ENCODE results near the gene OR4D1. TPM values are rescaled to one million over a fixed set of nuclear protein-coding genes. Genes with fewer than 3 reads are reported as not detected.
"Not testable (repeated sequence)": the region's sequence is repeated elsewhere in the genome, so short reads cannot be mapped to it uniquely, and the experiment has no call there.

OR4D1 gene
- total RNA-seq, 6 experiments from 2014 or later, result not detected

- H3K4me1 Mint-ChIP-seq (ENCODE audit: low read depth), result no peaks in the 10 kb centered on the region
- H3K27ac Mint-ChIP-seq, result no peak overlapping the region
- TF ChIP-seq, protein P1, sequence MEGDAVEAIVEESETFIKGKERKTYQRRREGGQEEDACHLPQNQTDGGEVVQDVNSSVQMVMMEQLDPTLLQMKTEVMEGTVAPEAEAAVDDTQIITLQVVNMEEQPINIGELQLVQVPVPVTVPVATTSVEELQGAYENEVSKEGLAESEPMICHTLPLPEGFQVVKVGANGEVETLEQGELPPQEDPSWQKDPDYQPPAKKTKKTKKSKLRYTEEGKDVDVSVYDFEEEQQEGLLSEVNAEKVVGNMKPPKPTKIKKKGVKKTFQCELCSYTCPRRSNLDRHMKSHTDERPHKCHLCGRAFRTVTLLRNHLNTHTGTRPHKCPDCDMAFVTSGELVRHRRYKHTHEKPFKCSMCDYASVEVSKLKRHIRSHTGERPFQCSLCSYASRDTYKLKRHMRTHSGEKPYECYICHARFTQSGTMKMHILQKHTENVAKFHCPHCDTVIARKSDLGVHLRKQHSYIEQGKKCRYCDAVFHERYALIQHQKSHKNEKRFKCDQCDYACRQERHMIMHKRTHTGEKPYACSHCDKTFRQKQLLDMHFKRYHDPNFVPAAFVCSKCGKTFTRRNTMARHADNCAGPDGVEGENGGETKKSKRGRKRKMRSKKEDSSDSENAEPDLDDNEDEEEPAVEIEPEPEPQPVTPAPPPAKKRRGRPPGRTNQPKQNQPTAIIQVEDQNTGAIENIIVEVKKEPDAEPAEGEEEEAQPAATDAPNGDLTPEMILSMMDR (IDR thresholded peaks at IDR 0.05), result no peak
- H3K9me3 Mint-ChIP-seq, result peaks cover 23% of the 10 kb centered on the region
- no peak overlapping the region for H3K4me3 Mint-ChIP-seq
- peaks cover 30% of the 10 kb centered on the region for H3K27me3 Mint-ChIP-seq (ENCODE audit: insufficient read depth)
- peaks cover 11% of the 10 kb centered on the region for H3K36me3 Mint-ChIP-seq (ENCODE audit: low read depth)
- DNase-seq, result no peak
Measured at GRCh38 chr17:58141505-58141904, 6.7 kb upstream of the OR4D1 start.

GRCh38 chr17:58143335-58143734 is 4.8 kb upstream of the OR4D1 start:
- DNase-seq; H3K4me3 Mint-ChIP-seq; H3K4me1 Mint-ChIP-seq (ENCODE audit: low read depth); H3K27ac Mint-ChIP-seq: not testable (repeated sequence)
- peaks cover 19% of the 10 kb centered on the region for H3K27me3 Mint-ChIP-seq (ENCODE audit: insufficient read depth)
- peaks cover 11% of the 10 kb centered on the region for H3K36me3 Mint-ChIP-seq (ENCODE audit: low read depth)
- H3K9me3 Mint-ChIP-seq, result peaks cover 25% of the 10 kb centered on the region

- Mint-ChIP-seq H3K27ac (no peak overlapping the region), H3K36me3 (ENCODE audit: low read depth) (peaks cover 11% of the 10 kb centered on the region), H3K4me1 (ENCODE audit: low read depth) (no peaks in the 10 kb centered on the region), H3K9me3 (peaks cover 25% of the 10 kb centered on the region), H3K4me3 (no peak overlapping the region), H3K27me3 (ENCODE audit: insufficient read depth) (peaks cover 15% of the 10 kb centered on the region)
- DNase-seq, result no peak
- TF ChIP-seq, protein P1 (IDR thresholded peaks at IDR 0.05), result no peak
Measured at GRCh38 chr17:58144801-58145200, 3.4 kb upstream of the OR4D1 start.

GRCh38 chr17:58148609-58149008 is 425 bp downstream of the OR4D1 start:
- Mint-ChIP-seq H3K36me3 (ENCODE audit: low read depth) (peaks cover 11% of the 10 kb centered on the region), H3K27me3 (ENCODE audit: insufficient read depth) (peaks cover 21% of the 10 kb centered on the region)

DNA sequence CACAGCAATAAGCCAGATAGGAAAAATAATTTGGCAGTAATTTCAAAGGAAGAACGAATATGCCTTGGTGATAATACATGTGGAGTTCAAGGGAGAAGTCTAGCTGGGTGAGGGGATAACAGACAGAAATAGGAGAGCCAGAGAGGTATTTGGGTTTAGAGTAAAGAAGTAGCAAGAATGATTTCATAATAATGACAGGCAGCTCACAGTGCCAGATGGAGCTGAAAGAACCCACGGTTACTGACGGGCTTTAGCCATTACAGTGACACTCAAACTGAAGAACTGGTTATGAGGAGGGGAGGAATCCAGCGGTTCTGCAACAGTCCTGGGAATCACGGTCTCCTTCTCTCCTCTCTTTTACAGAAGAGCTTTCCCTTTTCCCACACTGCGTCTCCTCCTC is 2.2 kb downstream of the OR4D1 start:
- Mint-ChIP-seq H3K36me3 (ENCODE audit: low read depth) (no peaks in the 10 kb centered on the region), H3K9me3 (peaks cover 11% of the 10 kb centered on the region; the same call in 1 of the 2 replicates), H3K27ac (no peak overlapping the region), H3K4me3 (no peak overlapping the region), H3K27me3 (ENCODE audit: insufficient read depth) (peaks cover 34% of the 10 kb centered on the region), H3K4me1 (ENCODE audit: low read depth) (no peaks in the 10 kb centered on the region)
- TF ChIP-seq, protein P1 (IDR thresholded peaks at IDR 0.05), result no peak
- DNase-seq, result no peak

More at GRCh38 chr17:58148609-58149008, 425 bp downstream of the OR4D1 start:
- H3K4me1 Mint-ChIP-seq (ENCODE audit: low read depth), result no peaks in the 10 kb centered on the region
- H3K4me3 Mint-ChIP-seq, result no peak overlapping the region
- DNase-seq, result no peak
- H3K27ac Mint-ChIP-seq, result no peak overlapping the region
- TF ChIP-seq, protein P1 (IDR thresholded peaks at IDR 0.05), result no peak
- H3K9me3 Mint-ChIP-seq, result peaks cover 25% of the 10 kb centered on the region

DNA sequence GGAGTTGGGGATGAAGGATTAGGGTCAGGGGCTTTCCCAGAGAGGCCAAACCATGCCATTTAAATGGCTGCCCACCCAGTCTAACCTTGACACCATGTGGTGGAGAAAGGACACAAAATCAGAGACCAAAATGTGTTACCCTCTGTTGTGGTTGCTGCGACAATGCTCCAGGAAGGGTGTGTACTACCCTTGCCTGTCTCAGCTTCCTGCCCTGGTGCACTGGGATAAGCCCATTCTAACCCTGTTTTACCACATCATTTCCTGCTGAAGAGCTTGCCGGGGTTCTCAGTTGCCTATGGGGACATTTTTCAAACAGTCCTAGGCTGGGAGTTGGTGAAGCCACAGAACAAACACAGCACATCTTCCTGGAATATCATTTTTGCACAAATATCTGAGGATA is 4.9 kb downstream of the OR4D1 start:
- H3K4me3 Mint-ChIP-seq, result no peak overlapping the region
- peaks cover 47% of the 10 kb centered on the region for H3K27me3 Mint-ChIP-seq (ENCODE audit: insufficient read depth)
- H3K4me1 Mint-ChIP-seq (ENCODE audit: low read depth), result no peaks in the 10 kb centered on the region
- H3K27ac Mint-ChIP-seq, result no peak overlapping the region
- DNase-seq, result no peak
- no peaks in the 10 kb centered on the region for H3K9me3 Mint-ChIP-seq
- H3K36me3 Mint-ChIP-seq (ENCODE audit: low read depth), result no peaks in the 10 kb centered on the region
- TF ChIP-seq, protein P1 (IDR thresholded peaks at IDR 0.05), result no peak
